Large intestine (tissue), 12 donors: ENCODE measurements around the gene CERKL. TPM values are rescaled to one million over a fixed set of nuclear protein-coding genes. Genes with fewer than 3 reads are reported as not detected.
A peak's percentile ranks its signal among the peaks of the same experiment; 100 is the strongest.
"Not testable (repeated sequence)": the region's sequence is repeated elsewhere in the genome, so short reads cannot be mapped to it uniquely, and the experiment has no call there.

Experiments
- DNase-seq, 2 donors: peaks; one replicate each; pipeline versions ENCODE4 v3.0.0 to v3.0.0-alpha.2; 2013
- H3K27ac ChIP-seq: one replicate; pipeline ENCODE4 v1.5.1; 2013; ENCODE audit warnings: low read length
- H3K27me3 ChIP-seq: 2 replicates; pipeline ENCODE4 v1.6.1; 2013; ENCODE audit warnings: low read length; ENCODE audit not compliant: control insufficient read depth, insufficient read depth
- H3K36me3 ChIP-seq: 2 replicates; pipeline ENCODE4 v1.6.1; 2013; ENCODE audit warnings: low read length; ENCODE audit not compliant: control insufficient read depth, insufficient read depth
- H3K4me1 ChIP-seq: one replicate; pipeline ENCODE4 v1.6.1; 2013; ENCODE audit warnings: low read length; ENCODE audit not compliant: control insufficient read depth, insufficient read depth
- H3K4me3 ChIP-seq: one replicate; pipeline ENCODE4 v1.5.1; 2013; ENCODE audit warnings: low read length
- H3K9me3 ChIP-seq: one replicate; pipeline ENCODE4 v1.6.1; 2013; ENCODE audit warnings: mild to moderate bottlenecking, low read depth, low read length, moderate library complexity; ENCODE audit not compliant: control insufficient read depth
- WGBS: methylation state at CpG from one replicate; pipeline ENCODE4 v1.1.5; 2013; ENCODE audit warnings: low lambda C conversion rate; ENCODE audit not compliant: insufficient coverage; 5-methylcytosine and 5-hydroxymethylcytosine counted together
- long read RNA-seq, 11 donors: transcript quantifications; one replicate each; lab custom pipeline, GENCODE V29; 2026
- polyA plus RNA-seq: library from polyadenylated mRNA; unstranded; fragments of 120-200 nt; gene quantifications from one replicate; pipeline ENCODE4 v1.2.1, GENCODE V29; 2013

CERKL gene, protein sequence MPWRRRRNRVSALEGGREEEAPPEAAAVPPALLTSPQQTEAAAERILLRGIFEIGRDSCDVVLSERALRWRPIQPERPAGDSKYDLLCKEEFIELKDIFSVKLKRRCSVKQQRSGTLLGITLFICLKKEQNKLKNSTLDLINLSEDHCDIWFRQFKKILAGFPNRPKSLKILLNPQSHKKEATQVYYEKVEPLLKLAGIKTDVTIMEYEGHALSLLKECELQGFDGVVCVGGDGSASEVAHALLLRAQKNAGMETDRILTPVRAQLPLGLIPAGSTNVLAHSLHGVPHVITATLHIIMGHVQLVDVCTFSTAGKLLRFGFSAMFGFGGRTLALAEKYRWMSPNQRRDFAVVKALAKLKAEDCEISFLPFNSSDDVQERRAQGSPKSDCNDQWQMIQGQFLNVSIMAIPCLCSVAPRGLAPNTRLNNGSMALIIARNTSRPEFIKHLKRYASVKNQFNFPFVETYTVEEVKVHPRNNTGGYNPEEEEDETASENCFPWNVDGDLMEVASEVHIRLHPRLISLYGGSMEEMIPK
- polyA plus RNA-seq: 7.6 TPM
- long read RNA-seq, donor 1: 0 reads
- long read RNA-seq, donor 2: 0 reads
- long read RNA-seq, donor 3: 0 reads
- long read RNA-seq, donor 4: 0 reads
- long read RNA-seq, donor 5: 0 reads
- long read RNA-seq, donor 6: 0 reads
- long read RNA-seq, donor 7: 0 reads
- long read RNA-seq, donor 8, partial matches to known transcripts: 0 of 1 reads
- long read RNA-seq, donor 8, other reads (novel, unspliced or antisense): 0 of 1 reads
- long read RNA-seq, donor 9, partial matches to known transcripts: 0 of 1 reads
- long read RNA-seq, donor 9, other reads (novel, unspliced or antisense): 0 of 1 reads
- long read RNA-seq, donor 10: 0 reads
- long read RNA-seq, donor 11, partial matches to known transcripts: 0 of 1 reads
- long read RNA-seq, donor 11, other reads (novel, unspliced or antisense): 0 of 1 reads

DNA sequence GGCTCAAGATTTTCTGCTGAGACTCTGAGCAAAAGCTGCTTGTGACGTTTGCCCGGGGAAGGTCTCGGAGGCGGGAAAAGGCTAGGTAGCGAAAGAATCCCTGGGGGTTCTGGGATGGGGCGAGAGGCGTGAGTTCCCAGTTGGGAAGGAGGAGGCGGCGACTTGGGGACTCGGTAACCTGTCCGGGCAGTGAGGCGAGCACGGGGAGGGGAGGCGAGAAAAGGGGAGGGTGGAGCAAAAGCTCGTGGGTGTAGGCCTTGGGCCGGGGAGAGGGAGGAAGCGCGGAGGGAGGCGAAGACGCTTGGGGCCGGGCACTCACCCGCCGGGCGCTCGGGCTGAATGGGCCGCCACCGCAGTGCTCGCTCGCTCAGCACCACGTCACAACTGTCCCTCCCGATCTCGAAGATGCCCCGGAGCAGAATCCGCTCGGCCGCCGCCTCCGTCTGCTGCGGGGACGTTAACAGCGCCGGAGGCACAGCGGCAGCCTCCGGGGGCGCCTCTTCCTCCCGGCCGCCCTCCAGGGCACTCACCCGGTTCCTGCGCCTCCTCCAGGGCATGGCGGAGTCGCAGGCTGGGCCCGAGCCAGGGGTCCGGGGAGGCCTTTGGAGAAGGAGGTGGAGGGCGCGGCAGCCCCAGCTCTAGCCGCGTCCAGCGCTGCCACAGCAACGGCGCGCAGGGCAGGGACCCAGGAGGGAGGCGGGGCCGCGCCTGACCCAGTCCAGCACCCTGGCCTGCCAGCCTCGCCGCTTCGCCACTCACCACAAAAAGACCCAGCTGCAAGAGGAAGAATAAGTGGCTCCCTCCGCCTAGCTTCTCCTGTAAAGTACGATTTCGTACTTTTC, at the start of gene CERKL:
CERKL (minus strand) TSS at position 656 of the 842 bp plus-strand sequence; CDS start at position 557, 99 bp downstream.
- Histone ChIP-seq H3K36me3 (no peaks in the 10 kb centered on the region), H3K27ac (peak within 1 kb of the TSS; percentile 80), H3K4me3 (peak within 1 kb of the TSS; percentile 66), H3K27me3 (peaks cover 6% of the 10 kb centered on the region), H3K9me3 (peaks cover 4% of the 10 kb centered on the region), H3K4me1 (peaks cover 37% of the 10 kb centered on the region)
- no CpG with 5 or more reads among the region's 70 CpGs for WGBS
- DNase-seq: peak; percentile 42 to 84

DNA sequence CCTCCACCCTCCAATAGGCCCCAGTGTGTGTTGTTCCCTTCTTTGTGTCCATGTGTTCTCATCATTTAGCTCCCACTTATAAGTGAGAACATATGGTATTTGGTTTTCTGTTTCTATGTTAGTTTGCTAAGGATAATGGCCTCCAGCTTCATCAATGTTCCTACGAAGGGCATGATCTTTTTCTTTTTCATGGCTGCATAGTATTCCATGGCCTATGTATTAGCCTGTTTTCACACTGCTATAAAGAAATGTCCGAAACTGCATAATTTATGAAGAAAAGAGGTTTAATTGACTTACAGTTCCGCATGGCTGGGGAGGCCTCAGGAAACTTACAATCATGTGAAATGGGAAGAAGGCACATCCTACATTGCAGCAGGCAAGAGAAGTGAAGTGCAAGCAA, 45.6 kb upstream of the CERKL start:
- DNase-seq, H3K4me1 ChIP-seq, H3K4me3 ChIP-seq, H3K27ac ChIP-seq, H3K9me3 ChIP-seq, H3K27me3 ChIP-seq, H3K36me3 ChIP-seq: not testable (repeated sequence)
- WGBS: no CpG with 5 or more reads among the region's 3 CpGs

DNA sequence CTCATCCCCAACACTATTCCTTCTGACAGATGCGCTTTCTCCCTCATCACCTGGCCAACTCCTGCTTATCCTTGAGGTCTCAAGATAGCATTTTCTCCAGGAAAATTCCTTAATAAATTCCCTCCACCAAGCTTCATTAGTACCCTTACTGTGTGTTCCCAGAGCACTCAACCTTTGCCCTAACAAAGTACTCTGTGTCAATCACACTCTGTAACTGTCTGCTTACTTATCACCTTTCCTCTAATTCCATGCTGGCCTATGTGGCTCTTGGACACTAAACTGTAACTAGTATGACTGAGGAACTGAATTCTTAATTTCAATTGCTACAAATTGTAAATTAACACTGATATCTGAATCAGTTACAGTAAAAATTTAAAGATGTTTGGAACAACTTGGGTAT, 41.3 kb upstream of the CERKL start:
- Histone ChIP-seq H3K36me3 (no peaks in the 10 kb centered on the region), H3K4me1 (no peaks in the 10 kb centered on the region), H3K9me3 (no peaks in the 10 kb centered on the region), H3K4me3 (no peak overlapping the region), H3K27me3 (no peaks in the 10 kb centered on the region), H3K27ac (no peak overlapping the region)
- DNase-seq: peak in 1 of 2 donors; percentile 50
- WGBS: no CpG with 5 or more reads among the region's 1 CpG

GRCh38 chr2:181697571-181697970, 40.7 kb upstream of the CERKL start:
- H3K27ac ChIP-seq: no peak overlapping the region

GRCh38 chr2:181697126-181697525, 40.2 kb upstream of the CERKL start:
- Histone ChIP-seq H3K4me1 (no peaks in the 10 kb centered on the region), H3K4me3 (no peak overlapping the region), H3K27ac (no peak overlapping the region), H3K36me3 (no peaks in the 10 kb centered on the region), H3K9me3 (no peaks in the 10 kb centered on the region), H3K27me3 (no peaks in the 10 kb centered on the region)
- no peak for DNase-seq
- 100% methylated on average over 1 of the region's 6 CpGs for WGBS

More at GRCh38 chr2:181697571-181697970, 40.7 kb upstream of the CERKL start:
- Histone ChIP-seq H3K4me1 (no peaks in the 10 kb centered on the region), H3K4me3 (no peak overlapping the region), H3K27me3 (no peaks in the 10 kb centered on the region), H3K36me3 (no peaks in the 10 kb centered on the region), H3K9me3 (no peaks in the 10 kb centered on the region)
- 17% methylated on average over 1 of the region's 1 CpG for WGBS
- DNase-seq: no peak

DNA sequence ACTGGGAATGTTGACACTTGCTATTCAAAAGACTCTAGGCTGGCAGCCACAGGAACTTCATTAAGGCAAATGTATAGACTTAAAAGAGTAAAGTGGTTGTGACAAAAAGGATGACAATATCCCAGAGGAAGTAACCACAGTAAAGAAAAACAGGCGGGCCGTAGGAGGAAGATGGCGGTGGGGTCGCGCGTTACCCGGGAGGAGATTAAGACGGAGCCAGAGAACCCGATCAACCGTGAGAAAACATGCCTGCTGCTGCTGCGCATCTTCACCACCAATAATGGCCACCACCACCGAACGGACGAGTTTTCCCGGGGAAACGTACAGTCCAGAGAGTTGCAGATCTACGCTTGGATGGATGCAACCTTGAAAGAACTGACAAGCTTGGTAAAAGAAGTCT, 37.4 kb upstream of the CERKL start:
- no peak for DNase-seq
- no CpG with 5 or more reads among the region's 17 CpGs for whole genome bisulfite sequencing
- Histone ChIP-seq H3K27ac (no peak overlapping the region), H3K4me3 (no peak overlapping the region), H3K36me3 (no peaks in the 10 kb centered on the region), H3K27me3 (peaks cover 3% of the 10 kb centered on the region), H3K9me3 (no peaks in the 10 kb centered on the region), H3K4me1 (no peaks in the 10 kb centered on the region)

GRCh38 chr2:181690860-181691259, 34.0 kb upstream of the CERKL start:
- Histone ChIP-seq H3K9me3 (no peaks in the 10 kb centered on the region), H3K36me3 (no peaks in the 10 kb centered on the region), H3K4me3 (no peak overlapping the region), H3K27me3 (peaks cover 18% of the 10 kb centered on the region), H3K27ac (no peak overlapping the region), H3K4me1 (no peaks in the 10 kb centered on the region)
- no peak for DNase-seq
- no CpG with 5 or more reads among the region's 2 CpGs for WGBS

DNA sequence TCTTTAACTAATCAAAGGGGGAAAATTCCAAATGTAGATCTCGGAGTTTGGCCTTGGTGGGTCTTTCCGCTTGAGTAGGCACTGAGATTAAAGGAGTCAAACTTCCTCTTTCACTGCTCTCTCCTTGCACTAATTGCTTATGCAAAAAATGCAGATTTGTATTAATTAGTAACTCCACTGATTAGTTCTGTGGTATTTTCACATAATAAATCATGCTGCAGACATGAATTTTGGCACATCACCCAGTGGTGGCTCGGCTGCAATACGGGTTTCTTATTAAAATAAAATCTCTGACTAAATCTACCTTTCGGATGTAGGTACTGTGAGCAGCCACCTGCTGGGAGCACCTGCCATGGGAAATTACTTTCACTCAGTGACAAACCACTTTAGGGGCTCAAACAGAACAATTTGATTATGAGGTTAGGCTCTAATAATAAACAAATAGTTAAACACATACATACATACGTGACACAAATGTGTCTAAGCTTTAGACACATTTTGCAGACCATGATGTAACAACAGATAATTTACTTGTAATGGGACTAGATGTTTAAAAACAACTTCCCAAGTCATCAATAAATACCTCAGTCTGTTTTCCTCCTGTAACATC, 29.8 kb upstream of the CERKL start:
- no peak overlapping the region for H3K4me3 ChIP-seq
- H3K27ac ChIP-seq: no peak overlapping the region
- WGBS: 83% methylated on average over 1 of the region's 6 CpGs
- no peaks in the 10 kb centered on the region for H3K36me3 ChIP-seq
- no peak for DNase-seq
- H3K9me3 ChIP-seq: peaks cover 11% of the 10 kb centered on the region
- H3K4me1 ChIP-seq: peaks cover 3% of the 10 kb centered on the region
- H3K27me3 ChIP-seq: peaks cover 57% of the 10 kb centered on the region

GRCh38 chr2:181685150-181685688, 28.3 kb upstream of the CERKL start:
- H3K4me3 ChIP-seq: no peak overlapping the region
- DNase-seq: peak in 1 of 2 donors; percentile 42
- peaks cover 16% of the 10 kb centered on the region for H3K9me3 ChIP-seq
- WGBS: 0% methylated on average over 5 of the region's 21 CpGs
- H3K36me3 ChIP-seq: no peaks in the 10 kb centered on the region
- peaks cover 72% of the 10 kb centered on the region for H3K27me3 ChIP-seq
- H3K4me1 ChIP-seq: peaks cover 14% of the 10 kb centered on the region
- no peak overlapping the region for H3K27ac ChIP-seq
